Stimulated activated CD4-positive, alpha-beta T cell treated with anti-CD3 and anti-CD28 coated beads, TNF-alpha, amount 100 ng/mL, for 1 hour (primary cell): ENCODE data around the gene DNA2.
"Not testable (repeated sequence)": the region's sequence is repeated elsewhere in the genome, so short reads cannot be mapped to it uniquely, and the experiment has no call there.

Experiments
- DNase-seq, 3 donors: peaks; one replicate each; pipeline ENCODE4 v3.0.0-alpha.2; 2020; ENCODE audit warnings: low read depth in 3 of 3, low spot score in 1 of 3

Gene DNA2

GRCh38 chr10:68461032-68461431, 10.7 kb downstream of the DNA2 start:
- no peak for DNase-seq

- DNase-seq: not testable (repeated sequence)
Observed at GRCh38 chr10:68449698-68450097, 22.1 kb downstream of the DNA2 start.

GRCh38 chr10:68446179-68446578, 25.6 kb downstream of the DNA2 start:
- DNase-seq: no peak

- DNase-seq: no peak
Observed at GRCh38 chr10:68442971-68443370, 28.8 kb downstream of the DNA2 start.

- DNase-seq: no peak
Observed at GRCh38 chr10:68440898-68441297, 30.9 kb downstream of the DNA2 start.

GRCh38 chr10:68435803-68436202, 36.0 kb downstream of the DNA2 start:
- no peak for DNase-seq

- no peak for DNase-seq
Observed at GRCh38 chr10:68434657-68435056, 37.1 kb downstream of the DNA2 start.

- no peak for DNase-seq
Observed at GRCh38 chr10:68428396-68429104, 43.2 kb downstream of the DNA2 start.

- DNase-seq: no peak
Observed at GRCh38 chr10:68424454-68425014, 47.2 kb downstream of the DNA2 start.

- no peak for DNase-seq
Observed at GRCh38 chr10:68423522-68423921, 48.3 kb downstream of the DNA2 start.

- DNase-seq: no peak
Observed at GRCh38 chr10:68419376-68419775, 52.4 kb downstream of the DNA2 start.

- no peak for DNase-seq
Observed at GRCh38 chr10:68408898-68409518, 62.8 kb downstream of the DNA2 start.

GRCh38 chr10:68406815-68407548, 64.8 kb downstream of the DNA2 start, which contains the start of gene RUFY2:
Gene RUFY2 (minus strand): TSS chr10:68407277. CDS start chr10:68407189, 88 bp downstream.
- DNase-seq: peak; percentile 20 to 68 (median 55)

GRCh38 chr10:68406111-68406814, 65.5 kb downstream of the DNA2 start:
- DNase-seq: peak in 1 of 3 donors; percentile 17

- no peak for DNase-seq
Observed at GRCh38 chr10:68403701-68404100, 68.1 kb downstream of the DNA2 start.

GRCh38 chr10:68402276-68402675, 69.5 kb downstream of the DNA2 start:
- DNase-seq: no peak

- no peak for DNase-seq
Observed at GRCh38 chr10:68397005-68397404, 74.8 kb downstream of the DNA2 start.

GRCh38 chr10:68385740-68386139, 86.0 kb downstream of the DNA2 start:
- no peak for DNase-seq

- no peak for DNase-seq
Observed at GRCh38 chr10:68371604-68372003, 100.2 kb downstream of the DNA2 start.

GRCh38 chr10:68367121-68367520, 104.7 kb downstream of the DNA2 start:
- DNase-seq: no peak

- no peak for DNase-seq
Observed at GRCh38 chr10:68366600-68366999, 105.2 kb downstream of the DNA2 start.
